ENCODE measurements around the gene ERAL1. TPM values are rescaled to one million over a fixed set of nuclear protein-coding genes. Genes with fewer than 3 reads are reported as not detected.
"Not testable (repeated sequence)": the region's sequence is repeated elsewhere in the genome, so short reads cannot be mapped to it uniquely, and the experiment has no call there.

Gene ERAL1
- total and polyA plus RNA-seq, 7 donors = 38.3 to 98.5 (median 44.7) TPM

- peak within 1 kb of the TSS; percentile 78 for H3K4me3 ChIP-seq
- TF ChIP-seq, protein P1, sequence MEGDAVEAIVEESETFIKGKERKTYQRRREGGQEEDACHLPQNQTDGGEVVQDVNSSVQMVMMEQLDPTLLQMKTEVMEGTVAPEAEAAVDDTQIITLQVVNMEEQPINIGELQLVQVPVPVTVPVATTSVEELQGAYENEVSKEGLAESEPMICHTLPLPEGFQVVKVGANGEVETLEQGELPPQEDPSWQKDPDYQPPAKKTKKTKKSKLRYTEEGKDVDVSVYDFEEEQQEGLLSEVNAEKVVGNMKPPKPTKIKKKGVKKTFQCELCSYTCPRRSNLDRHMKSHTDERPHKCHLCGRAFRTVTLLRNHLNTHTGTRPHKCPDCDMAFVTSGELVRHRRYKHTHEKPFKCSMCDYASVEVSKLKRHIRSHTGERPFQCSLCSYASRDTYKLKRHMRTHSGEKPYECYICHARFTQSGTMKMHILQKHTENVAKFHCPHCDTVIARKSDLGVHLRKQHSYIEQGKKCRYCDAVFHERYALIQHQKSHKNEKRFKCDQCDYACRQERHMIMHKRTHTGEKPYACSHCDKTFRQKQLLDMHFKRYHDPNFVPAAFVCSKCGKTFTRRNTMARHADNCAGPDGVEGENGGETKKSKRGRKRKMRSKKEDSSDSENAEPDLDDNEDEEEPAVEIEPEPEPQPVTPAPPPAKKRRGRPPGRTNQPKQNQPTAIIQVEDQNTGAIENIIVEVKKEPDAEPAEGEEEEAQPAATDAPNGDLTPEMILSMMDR (IDR thresholded peaks at IDR 0.05) = peak; percentile 77
- intact Hi-C loops (cut with DNase I) = loop anchor here in 1 of 2 donors (5.0 kb wide), 1 partner anchor 176 kb away; the partner anchor contains the start of genes NEK8 and TLCD1
- H3K27ac ChIP-seq = peak within 1 kb of the TSS; percentile 72
- ATAC-seq (peak; percentile 89 to 93 (median 91)), DNase-seq (peak; percentile 89 to 94)
- H3K9me3 ChIP-seq = no peaks in the 10 kb centered on the region
- no peaks in the 10 kb centered on the region for H3K27me3 ChIP-seq (ENCODE audit: insufficient read depth in 3 of 3, low read length in 2 of 3)
- H3K4me1 ChIP-seq = peaks cover 18% of the 10 kb centered on the region
- peaks cover under 1 to 26% of the 10 kb centered on the region in 2 donors for H3K36me3 ChIP-seq (ENCODE audit: insufficient read depth in 1 of 2, low read depth in 1 of 2)
- 1% methylated on average over 33 to 55 of the region's 55 CpGs for WGBS, 3 donors
These were observed 48.2 kb downstream of the ERAL1 start, which contains the start of gene DHRS13 for GRCh38 chr17:28902819-28903545. Gene DHRS13, minus strand, starts transcription at chr17:28903079. Its CDS starts 135 bp downstream, at chr17:28902944.

DNA sequence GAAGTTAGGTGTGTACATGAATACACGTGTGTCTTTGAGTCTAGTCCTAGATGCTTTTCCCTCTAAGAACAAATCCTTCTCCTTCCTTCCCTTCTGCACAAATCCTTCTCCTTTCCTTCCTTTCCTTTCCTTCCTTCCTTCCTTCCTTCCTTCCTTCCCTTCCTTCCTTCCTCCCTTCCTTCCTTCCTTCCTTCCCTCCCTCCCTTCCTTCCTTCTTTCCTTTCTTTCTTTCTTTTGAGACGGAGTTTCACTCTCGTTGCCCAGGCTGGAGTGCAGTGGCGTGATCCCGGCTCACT lies 48.7 kb downstream of the ERAL1 start:
- not testable (repeated sequence) for ATAC-seq; H3K27ac ChIP-seq; H3K4me3 ChIP-seq; H3K27me3 ChIP-seq (ENCODE audit: insufficient read depth in 3 of 3, low read length in 2 of 3); H3K9me3 ChIP-seq; DNase-seq
- 46 to 53% (median 51%) methylated on average over 5 of the region's 5 CpGs for WGBS, 3 donors
- intact Hi-C loops (cut with DNase I) = loop anchor here in 1 of 2 donors (5.0 kb wide), 1 partner anchor 176 kb away; the partner anchor contains the start of genes NEK8 and TLCD1
- Histone ChIP-seq H3K4me1 (peaks cover 18% of the 10 kb centered on the region), H3K36me3 (ENCODE audit: insufficient read depth in 1 of 2, low read depth in 1 of 2) (peaks cover 5 to 31% of the 10 kb centered on the region in 2 donors)

- Histone ChIP-seq H3K4me1 (peaks cover 23% of the 10 kb centered on the region), H3K27me3 (ENCODE audit: insufficient read depth in 3 of 3, low read length in 2 of 3) (no peaks in the 10 kb centered on the region), H3K27ac (no peak overlapping the region), H3K4me3 (no peak overlapping the region), H3K36me3 (ENCODE audit: insufficient read depth in 1 of 2, low read depth in 1 of 2) (peaks cover 5 to 44% of the 10 kb centered on the region in 2 donors), H3K9me3 (no peaks in the 10 kb centered on the region)
- DNase-seq = no peak
- ATAC-seq = no peak
- TF ChIP-seq, protein P1 (IDR thresholded peaks at IDR 0.05) = no peak
- intact Hi-C loops (cut with DNase I) = loop anchor here in 1 of 2 donors (5.0 kb wide), 1 partner anchor 177 kb away; the partner anchor contains the start of genes NEK8 and TLCD1
- 50 to 59% (median 53%) methylated on average over 4 of the region's 4 CpGs for WGBS, 3 donors
These were observed 50.0 kb downstream of the ERAL1 start for GRCh38 chr17:28904800-28905199.

DNA sequence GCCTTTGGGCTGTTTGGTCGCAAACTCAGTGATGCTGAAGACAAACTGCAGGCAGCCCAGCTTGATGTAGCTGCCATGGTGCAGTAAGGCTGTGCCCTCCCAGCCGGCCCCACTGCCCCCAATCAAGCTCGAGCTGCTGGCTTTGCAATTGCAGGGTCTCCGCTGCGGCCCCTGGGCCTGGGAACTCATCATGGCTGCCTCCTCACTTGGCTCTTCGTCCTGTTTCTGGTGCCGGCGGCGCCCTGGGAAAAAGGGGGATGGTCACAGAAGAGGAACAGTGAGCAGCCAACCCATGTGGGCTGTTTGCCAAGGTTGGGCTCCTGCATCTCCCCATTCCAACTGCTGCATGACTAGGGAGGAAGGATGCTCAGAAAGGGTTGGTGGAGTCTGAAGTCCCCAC lies 51.5 kb downstream of the ERAL1 start:
- Histone ChIP-seq H3K4me3 (no peak overlapping the region), H3K27me3 (ENCODE audit: insufficient read depth in 3 of 3, low read length in 2 of 3) (no peaks in the 10 kb centered on the region), H3K36me3 (ENCODE audit: insufficient read depth in 1 of 2, low read depth in 1 of 2) (peaks cover 9 to 59% of the 10 kb centered on the region in 2 donors), H3K27ac (no peak overlapping the region), H3K4me1 (peaks cover 23% of the 10 kb centered on the region), H3K9me3 (no peaks in the 10 kb centered on the region)
- intact Hi-C loops (cut with DNase I) = no loop called here
- DNase-seq (no peak), ATAC-seq (no peak)
- WGBS, 3 donors = 69 to 82% (median 76%) methylated on average over 9 of the region's 9 CpGs
- TF ChIP-seq, protein P1 (IDR thresholded peaks at IDR 0.05) = no peak

GRCh38 chr17:28906706-28907438 lies 52.1 kb downstream of the ERAL1 start:
- Histone ChIP-seq H3K27ac (no peak overlapping the region), H3K36me3 (ENCODE audit: insufficient read depth in 1 of 2, low read depth in 1 of 2) (peaks cover 9 to 65% of the 10 kb centered on the region in 2 donors), H3K27me3 (ENCODE audit: insufficient read depth in 3 of 3, low read length in 2 of 3) (no peaks in the 10 kb centered on the region), H3K4me3 (no peak overlapping the region), H3K4me1 (peaks cover 23% of the 10 kb centered on the region), H3K9me3 (no peaks in the 10 kb centered on the region)
- TF ChIP-seq, protein P1 (IDR thresholded peaks at IDR 0.05) = no peak
- intact Hi-C loops (cut with DNase I) = no loop called here
- WGBS, 3 donors = 68 to 79% (median 69%) methylated on average over 7 of the region's 7 CpGs
- DNase-seq (no peak), ATAC-seq (no peak)

Data from psoas muscle (tissue), 8 donors.